HG03457 (cell line): ENCODE data around the gene SSBP2.

Experiments used
- ATAC-seq: cut with Tn5 transposase; IDR thresholded peaks from one replicate; pipeline ENCODE4 v1.9.1; 2021; ENCODE audit warnings: moderate number of reproducible peaks; ENCODE audit not compliant: unreplicated experiment

Gene SSBP2

DNA sequence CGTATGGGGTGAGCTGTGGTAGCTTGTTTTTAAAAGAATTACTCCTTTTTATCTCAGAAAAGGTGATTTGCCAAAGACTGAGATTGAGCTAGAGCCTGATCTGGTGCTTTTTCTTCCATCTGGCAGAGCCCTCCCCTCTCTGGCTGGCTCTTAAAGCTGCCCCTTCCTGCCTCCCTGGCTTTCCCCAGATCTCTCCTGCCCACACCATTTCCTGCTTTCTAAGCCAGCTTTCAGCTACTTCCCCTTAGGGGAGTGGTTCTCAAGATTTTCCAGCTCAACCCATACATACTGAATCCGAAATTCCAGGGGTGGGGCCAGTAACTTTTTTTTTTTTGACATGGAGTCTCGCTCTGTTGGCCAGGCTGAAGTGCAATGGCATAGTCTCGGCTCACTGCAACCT lies 352.2 kb downstream of the SSBP2 start:
- ATAC-seq: no peak

- ATAC-seq: no peak
Measured at GRCh38 chr5:81397176-81397575, 353.7 kb downstream of the SSBP2 start.

- ATAC-seq: no peak
Measured at GRCh38 chr5:81395262-81395661, 355.6 kb downstream of the SSBP2 start.

DNA sequence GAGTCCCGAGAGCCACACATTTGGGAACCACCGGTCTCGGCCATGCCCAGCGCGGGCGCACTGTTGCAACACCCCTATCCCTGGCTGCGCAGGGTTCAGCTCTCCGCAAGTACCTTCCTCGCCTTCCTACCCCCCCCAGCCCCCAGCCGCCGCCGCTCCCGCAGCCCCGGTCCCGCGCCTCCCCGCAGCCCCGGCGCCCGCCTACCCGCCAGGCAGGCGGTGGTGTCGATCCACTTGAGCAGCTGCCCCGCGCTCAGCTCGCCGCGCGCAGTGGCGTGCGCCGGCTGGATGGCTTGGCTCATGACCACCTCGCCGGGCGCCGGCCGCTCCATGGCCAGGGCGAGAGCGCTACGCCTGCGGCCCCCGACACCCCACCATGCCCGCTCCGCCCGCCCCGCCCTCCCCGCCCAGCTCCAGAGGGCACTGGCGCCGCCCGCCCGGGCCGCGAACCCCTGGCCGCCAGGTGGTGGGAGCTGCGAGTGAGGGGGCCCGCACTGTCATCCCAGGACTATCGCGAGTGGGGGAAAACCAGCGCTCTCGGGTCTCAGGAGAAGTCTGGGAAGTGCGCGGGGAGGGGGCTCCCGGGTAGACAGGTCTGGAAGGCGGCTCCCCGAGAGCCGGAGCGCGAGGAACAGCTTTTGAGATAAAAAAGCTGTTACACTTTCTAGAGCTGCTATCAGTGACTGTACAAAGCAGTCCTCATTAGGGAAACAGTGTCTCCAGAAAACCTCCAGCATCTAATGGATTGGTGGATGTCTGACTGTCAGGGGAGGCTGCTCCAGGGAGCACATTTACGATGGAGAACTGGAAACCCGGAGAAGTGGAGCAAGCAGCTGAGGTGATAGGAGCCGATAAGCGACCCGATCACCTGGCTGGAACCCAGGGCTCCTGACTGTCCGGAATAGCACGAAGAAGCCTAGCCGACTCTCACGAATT lies 356.8 kb downstream of the SSBP2 start, which contains the start of gene ACOT12:
Gene ACOT12, minus strand, starts transcription at position 352 of the 936 bp plus-strand sequence. Its CDS starts 20 bp downstream, at position 332.
- no peak for ATAC-seq

DNA sequence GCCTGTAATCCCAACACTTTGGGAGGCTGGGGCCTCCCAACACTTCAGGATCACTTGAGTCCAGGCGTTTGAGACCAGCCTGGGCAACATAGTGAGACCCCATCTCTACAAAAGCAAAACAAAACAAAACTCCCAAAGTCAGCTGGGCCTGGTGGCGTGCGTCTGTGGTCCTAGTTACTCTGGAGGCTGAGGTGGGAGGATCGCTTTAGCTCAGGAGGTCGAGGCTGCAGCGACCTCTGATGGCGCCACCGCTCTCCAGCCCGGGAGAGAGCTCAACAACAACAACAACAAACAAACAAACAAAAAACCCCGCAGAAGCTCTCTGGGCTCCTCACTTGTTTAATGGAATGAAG lies 357.5 kb downstream of the SSBP2 start:
- no peak for ATAC-seq

- no peak for ATAC-seq
Measured at GRCh38 chr5:81389025-81389424, 361.9 kb downstream of the SSBP2 start.

- ATAC-seq: no peak
Measured at GRCh38 chr5:81388169-81388568, 362.7 kb downstream of the SSBP2 start.

DNA sequence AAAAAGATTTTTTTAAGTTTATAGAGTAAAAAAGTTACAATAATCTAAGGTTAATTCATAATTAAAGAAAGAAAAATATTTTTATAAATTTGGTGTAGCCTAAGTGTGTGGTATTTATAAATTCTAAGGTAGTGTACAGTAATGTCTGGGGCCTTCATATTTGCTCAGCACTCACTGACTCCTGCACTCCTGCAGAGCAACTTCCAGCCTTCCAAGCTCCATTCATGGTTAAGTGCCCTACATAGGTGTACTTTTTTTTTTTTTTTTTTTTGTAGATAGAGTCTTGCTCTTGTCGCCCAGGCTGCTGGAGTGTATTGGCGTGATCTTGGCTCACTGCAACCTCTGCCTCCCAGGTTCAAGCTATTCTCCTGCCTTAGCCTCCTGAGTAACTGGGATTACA lies 367.0 kb downstream of the SSBP2 start:
- no peak for ATAC-seq

GRCh38 chr5:81371354-81371876 lies 379.5 kb downstream of the SSBP2 start:
- ATAC-seq: no peak

DNA sequence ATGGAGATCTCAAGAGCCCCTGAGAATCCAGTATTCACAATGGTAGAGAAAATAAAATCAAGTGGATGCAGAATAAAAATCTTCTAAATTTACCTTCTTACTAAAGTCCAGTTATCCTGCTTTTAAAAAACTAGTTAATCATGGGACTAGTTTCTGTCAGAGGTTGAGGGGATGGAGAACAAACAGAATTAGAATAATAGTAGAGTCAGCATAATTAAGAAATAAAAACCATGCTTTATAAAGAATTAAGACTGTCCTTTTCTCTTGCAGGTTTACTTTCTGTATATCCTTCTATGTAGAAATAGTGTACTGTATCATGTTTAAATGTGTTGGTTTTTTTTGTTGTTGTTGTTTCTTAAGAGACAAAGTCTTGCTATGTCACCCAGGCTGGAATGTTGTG lies 380.0 kb downstream of the SSBP2 start:
- ATAC-seq: no peak

GRCh38 chr5:81365541-81365940 lies 385.4 kb downstream of the SSBP2 start:
- ATAC-seq: no peak

DNA sequence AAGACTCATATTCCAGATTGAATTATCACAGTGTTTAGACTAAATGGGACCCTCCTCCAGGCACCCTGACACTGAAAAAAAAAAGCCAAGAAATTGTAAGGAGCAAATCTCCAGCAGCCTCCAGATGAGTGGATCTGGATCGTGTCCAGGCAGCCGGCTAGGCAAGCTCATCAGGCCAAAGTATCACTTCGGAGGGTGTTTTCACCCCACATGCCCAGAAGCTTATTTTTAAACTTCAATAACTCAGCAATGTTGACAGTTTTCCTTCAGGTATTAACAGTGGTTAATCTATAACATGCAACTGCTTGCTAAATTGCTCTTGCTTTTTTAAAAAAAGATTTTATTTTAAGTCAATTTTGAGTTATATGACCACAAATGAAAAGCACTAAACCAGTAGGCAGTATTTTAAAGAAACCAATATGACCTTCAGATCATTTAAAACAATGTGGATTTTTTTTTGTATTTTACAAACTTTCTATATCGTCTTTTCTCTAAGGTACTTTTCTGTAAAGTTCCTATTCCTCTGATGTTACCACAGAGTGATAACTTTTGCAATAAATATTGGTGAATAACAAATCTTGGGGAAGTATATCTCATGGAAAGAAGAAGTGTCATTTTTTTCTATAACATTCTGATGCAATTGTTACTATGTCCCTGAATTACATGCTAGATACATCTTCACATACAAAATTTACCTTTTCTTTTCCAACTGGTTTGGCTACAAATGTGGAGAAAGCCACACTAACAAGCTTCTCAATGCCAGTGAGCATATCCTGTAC lies 387.6 kb downstream of the SSBP2 start:
- ATAC-seq: no peak
